ENCODE results near the gene WFIKKN2.

DNA sequence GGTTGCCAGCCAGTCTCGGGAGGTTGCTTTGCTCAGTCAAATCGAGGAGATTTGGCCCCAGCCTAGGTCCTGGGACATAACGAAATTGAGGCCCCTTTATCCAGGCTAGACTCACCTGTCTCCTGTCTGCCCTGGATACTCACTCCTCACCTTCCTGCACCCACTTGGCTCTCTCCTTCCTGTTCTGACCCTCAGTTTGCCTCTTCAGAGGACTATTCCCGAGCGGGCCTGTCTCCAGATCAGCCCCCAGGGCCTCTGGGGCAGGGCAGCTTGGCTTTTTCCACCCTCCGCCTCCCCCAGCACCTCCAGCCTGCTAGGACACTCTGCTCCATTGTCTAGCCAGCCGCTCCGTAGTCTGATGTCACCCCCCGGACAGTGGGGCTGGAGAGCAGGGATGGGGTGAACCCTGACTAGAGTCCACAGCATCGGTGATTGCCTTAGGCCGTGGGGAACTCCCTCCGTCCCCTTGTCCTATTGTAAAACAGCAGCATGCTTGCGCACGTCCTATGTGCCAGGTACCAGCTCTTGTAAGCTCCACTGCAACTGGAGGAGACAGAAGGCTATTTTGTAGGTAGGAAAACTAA is 8.8 kb downstream of the WFIKKN2 start:
- TF ChIP-seq, protein P1, sequence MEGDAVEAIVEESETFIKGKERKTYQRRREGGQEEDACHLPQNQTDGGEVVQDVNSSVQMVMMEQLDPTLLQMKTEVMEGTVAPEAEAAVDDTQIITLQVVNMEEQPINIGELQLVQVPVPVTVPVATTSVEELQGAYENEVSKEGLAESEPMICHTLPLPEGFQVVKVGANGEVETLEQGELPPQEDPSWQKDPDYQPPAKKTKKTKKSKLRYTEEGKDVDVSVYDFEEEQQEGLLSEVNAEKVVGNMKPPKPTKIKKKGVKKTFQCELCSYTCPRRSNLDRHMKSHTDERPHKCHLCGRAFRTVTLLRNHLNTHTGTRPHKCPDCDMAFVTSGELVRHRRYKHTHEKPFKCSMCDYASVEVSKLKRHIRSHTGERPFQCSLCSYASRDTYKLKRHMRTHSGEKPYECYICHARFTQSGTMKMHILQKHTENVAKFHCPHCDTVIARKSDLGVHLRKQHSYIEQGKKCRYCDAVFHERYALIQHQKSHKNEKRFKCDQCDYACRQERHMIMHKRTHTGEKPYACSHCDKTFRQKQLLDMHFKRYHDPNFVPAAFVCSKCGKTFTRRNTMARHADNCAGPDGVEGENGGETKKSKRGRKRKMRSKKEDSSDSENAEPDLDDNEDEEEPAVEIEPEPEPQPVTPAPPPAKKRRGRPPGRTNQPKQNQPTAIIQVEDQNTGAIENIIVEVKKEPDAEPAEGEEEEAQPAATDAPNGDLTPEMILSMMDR (optimal IDR thresholded peaks at IDR 0.05 in 1 of 3, IDR thresholded peaks at IDR 0.05 in 1 of 3, conservative IDR thresholded peaks at IDR 0.05 in 1 of 3; ENCODE audit: extremely low read depth in 1 of 3, insufficient read depth in 2 of 3, low read length in 3 of 3) = no peak
- TF ChIP-seq EZH2 (IDR thresholded peaks at IDR 0.05; ENCODE audit: low read length) = no peak

All from keratinocyte (primary cell).